ENCODE measurements around the gene MMP11.

Gene MMP11

DNA sequence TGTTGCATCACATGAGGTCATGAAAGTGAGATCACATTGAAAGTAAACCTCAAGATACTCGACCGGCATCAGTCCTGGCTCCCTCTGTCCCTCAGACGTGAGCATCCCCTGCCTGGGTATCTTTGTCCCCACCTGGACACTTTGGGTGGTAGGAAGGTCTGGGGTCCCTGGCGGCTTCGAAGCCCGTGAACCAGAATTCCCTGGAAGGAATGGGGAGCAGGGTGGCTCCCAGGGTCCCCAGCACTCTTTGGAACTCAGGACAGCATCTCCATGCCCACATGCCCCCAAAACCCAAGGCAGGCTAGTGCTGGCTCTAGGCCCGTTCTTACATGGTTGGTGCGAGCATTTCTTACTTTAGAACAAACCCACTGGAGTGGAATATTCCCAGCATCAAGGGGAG is 58.6 kb downstream of the MMP11 start:
- DNase-seq (ENCODE audit: low read depth), result no peak

DNA sequence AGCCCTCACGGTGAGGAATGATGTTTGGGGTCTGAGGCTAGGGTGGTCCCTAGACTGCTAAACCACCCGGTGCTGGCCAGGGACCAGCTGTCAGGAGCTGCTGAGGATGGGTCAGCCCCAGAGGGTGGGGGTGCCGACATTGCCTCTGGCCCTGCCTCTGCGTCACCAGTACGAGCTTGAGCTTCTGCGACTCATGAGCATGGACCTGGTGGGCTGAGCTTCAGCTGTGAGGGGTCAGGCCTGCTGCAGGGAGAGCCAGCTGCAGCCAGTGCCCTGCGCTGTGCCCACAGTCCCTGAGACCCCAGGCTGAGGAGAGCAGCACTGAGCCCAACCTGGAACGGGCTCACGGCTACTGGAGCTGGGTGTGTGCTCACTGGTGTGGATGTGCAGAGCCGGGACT is 59.1 kb downstream of the MMP11 start:
- no peak for DNase-seq (ENCODE audit: low read depth)

DNA sequence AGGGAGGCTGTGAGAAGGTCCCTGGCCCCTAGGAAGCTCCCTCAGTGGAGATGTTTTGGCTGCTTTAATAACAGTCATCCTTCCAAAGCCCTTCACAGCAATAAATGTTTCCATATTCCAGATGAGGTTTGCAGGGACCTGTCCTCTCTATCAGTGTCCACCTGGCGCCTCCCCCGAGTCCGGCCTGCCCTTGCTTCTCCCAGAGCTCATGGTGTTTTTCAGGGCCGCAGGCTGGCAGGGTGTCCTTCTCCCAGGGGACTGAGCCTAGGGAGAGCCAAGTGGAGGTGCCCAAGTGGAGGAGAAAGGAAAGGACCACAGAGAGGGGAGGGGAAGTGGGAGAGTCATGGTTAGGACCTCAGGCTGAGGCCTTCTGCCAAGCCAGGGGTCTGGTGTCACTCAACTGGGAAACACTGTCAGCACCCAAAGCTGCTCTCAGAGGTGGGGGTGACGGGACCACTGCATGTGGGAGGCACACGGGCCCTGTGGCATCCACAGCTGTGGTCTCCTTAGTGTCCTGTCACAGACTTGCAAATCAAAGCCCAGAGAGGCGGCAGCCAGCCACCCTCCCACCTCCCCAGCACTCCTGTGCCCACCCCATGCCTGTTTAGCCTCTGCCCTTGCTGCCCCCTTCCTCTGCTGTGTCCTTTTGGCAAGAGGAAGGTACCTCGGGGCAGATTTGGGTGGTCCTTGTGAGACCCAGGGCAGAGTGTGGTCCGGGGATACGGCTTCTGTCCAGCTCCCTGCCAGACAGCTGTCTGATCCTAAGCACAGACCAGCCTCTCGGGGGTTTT is 59.8 kb downstream of the MMP11 start:
- DNase-seq (ENCODE audit: low read depth), result no peak

DNA sequence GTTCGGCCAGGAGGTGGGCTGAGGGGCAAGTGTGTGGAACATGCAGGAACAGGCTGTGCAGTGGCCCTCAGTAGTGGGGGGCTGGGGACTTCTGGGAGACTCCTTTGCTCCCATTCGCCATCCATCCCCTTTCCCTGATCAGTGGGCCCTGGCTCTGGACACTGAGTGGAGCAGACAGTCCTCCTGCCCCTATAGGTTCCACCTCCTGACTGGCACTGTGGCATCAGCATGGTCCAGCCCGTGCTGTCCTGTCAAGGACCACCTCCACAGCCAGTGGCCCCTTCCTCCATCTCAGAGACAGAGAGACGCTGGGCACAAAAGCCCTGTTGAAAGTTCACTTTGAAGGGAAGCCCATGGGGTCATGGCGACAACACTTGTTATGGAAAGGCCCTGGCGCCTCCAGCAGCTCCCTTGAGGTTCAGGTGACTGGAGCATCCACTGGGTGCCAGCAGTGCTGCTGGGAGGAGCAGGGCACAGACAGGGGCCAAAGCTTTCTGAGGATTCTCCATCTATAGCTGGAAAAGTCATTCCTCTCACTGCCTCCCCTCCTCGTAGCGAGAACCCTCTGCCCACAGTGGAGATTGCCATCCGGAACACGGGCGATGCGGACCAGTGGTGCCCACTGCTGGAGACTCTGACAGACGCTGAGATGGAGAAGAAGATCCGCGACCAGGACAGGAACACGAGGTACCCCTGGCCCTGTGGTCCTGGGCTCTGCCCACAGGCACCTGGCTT is 60.5 kb downstream of the MMP11 start:
- DNase-seq (ENCODE audit: low read depth), result no peak

Measured in stimulated activated CD4-positive, alpha-beta T cell treated with anti-CD3 and anti-CD28 coated beads, Interleukin-2, amount 100 ng/mL, for 4 hours (primary cell).